CD4-positive, alpha-beta memory T cell (primary cell): Measurements from ENCODE around the gene CRTC2. TPM values are rescaled to one million over a fixed set of nuclear protein-coding genes. Genes with fewer than 3 reads are reported as not detected.
"Not testable (repeated sequence)": the region's sequence is repeated elsewhere in the genome, so short reads cannot be mapped to it uniquely, and the experiment has no call there.

Source experiments
- CTCF ChIA-PET: fragments of 350-600 bp; sonication (Branson Sonifier 250); formaldehyde crosslinking; loops from one replicate; lab custom pipeline; 2021; ENCODE audit warnings: inconsistent platforms; ENCODE audit not compliant: partially characterized antibody; lab: Charles Lee
- POLR2A ChIA-PET: fragments of 350-600 bp; sonication (Branson Sonifier 250); formaldehyde crosslinking; loops from one replicate; lab custom pipeline; 2021; ENCODE audit not compliant: partially characterized antibody; lab: Charles Lee
- DNase-seq, 5 donors: peaks; one replicate each; pipeline versions ENCODE4 v3.0.0 to v3.0.0-alpha.2; 2020 to 2022; ENCODE audit warnings: mixed read lengths in 1 of 5
- H3K27ac ChIP-seq: one replicate; pipeline ENCODE4 v1.7.0; 2013; ENCODE audit warnings: low read depth, low read length
- H3K27me3 ChIP-seq: 2 replicates; pipeline ENCODE4 v1.7.0; 2013; ENCODE audit warnings: mild to moderate bottlenecking, low read length, moderate library complexity; ENCODE audit not compliant: insufficient read depth
- H3K36me3 ChIP-seq: 2 replicates; pipeline ENCODE4 v1.7.0; 2013; ENCODE audit warnings: mild to moderate bottlenecking, low read length, moderate library complexity; ENCODE audit not compliant: insufficient read depth
- H3K4me1 ChIP-seq: 2 replicates; pipeline ENCODE4 v1.7.0; 2013; ENCODE audit warnings: mild to moderate bottlenecking, low read length, moderate library complexity; ENCODE audit not compliant: insufficient read depth
- H3K4me3 ChIP-seq, 2 donors: one replicate each; pipeline ENCODE4 v1.7.0; 2013; ENCODE audit warnings: low read length in 2 of 2, mild to moderate bottlenecking in 1 of 2
- H3K9me3 ChIP-seq, 2 donors: one replicate each; pipeline ENCODE4 v1.7.0; 2013; ENCODE audit warnings: low read length in 2 of 2, control low read depth in 1 of 2; ENCODE audit not compliant: control insufficient read depth in 1 of 2
- H3K27ac Mint-ChIP-seq, 7 donors: one replicate each; pipeline ENCODE4 v1.8.0; 2020 to 2021; ENCODE audit warnings: mixed read lengths in 7 of 7, mild to moderate bottlenecking in 6 of 7, inconsistent platforms in 3 of 7, moderate library complexity in 3 of 7
- H3K27me3 Mint-ChIP-seq, 2 donors: one replicate each; pipeline ENCODE4 v1.8.0; 2020 to 2021; ENCODE audit warnings: mixed read lengths in 2 of 2
- H3K36me3 Mint-ChIP-seq, 2 donors: one replicate each; pipeline ENCODE4 v1.8.0; 2020 to 2021; ENCODE audit warnings: mixed read lengths in 2 of 2, inconsistent platforms in 1 of 2, mild to moderate bottlenecking in 1 of 2
- H3K4me1 Mint-ChIP-seq, 4 donors: one replicate each; pipeline ENCODE4 v1.8.0; 2020 to 2021; ENCODE audit warnings: mixed read lengths in 4 of 4, mild to moderate bottlenecking in 1 of 4
- H3K4me3 Mint-ChIP-seq, 8 donors: one replicate each; pipeline ENCODE4 v1.8.0; 2020 to 2021; ENCODE audit warnings: mixed read lengths in 8 of 8, mild to moderate bottlenecking in 7 of 8, moderate library complexity in 6 of 8, inconsistent platforms in 3 of 8
- H3K9me3 Mint-ChIP-seq, 8 donors: one replicate each; pipeline ENCODE4 v1.8.0; 2020 to 2021; ENCODE audit warnings: mixed read lengths in 8 of 8, mild to moderate bottlenecking in 5 of 8, inconsistent platforms in 3 of 8, moderate library complexity in 1 of 8
- intact Hi-C: fragments of 100-400 bp; cut with micrococcal nuclease; formaldehyde crosslinking; loops from one replicate; pipeline ENCODE4 v1.15.1; 2023
- polyA plus RNA-seq, 2 donors: library from polyadenylated mRNA; unstranded; fragments of 300-500 nt; fragmentation: Illumina TruSeq; gene quantifications; one replicate each; pipeline ENCODE4 v1.2.3, GENCODE V29; 2021
- total RNA-seq, 2 experiments: library from RNA; stranded (reverse); gene quantifications; one replicate each; pipeline ENCODE4 v1.2.3, GENCODE V29; 2021

CRTC2 gene
- total and polyA plus RNA-seq, 4 experiments from 2014 or later: 12.3 to 113 (median 83.0) TPM

GRCh38 chr1:153921803-153922075 lies 36.7 kb downstream of the CRTC2 start:
- Histone ChIP-seq H3K9me3 (no peaks in the 10 kb centered on the region), H3K36me3 (no peaks in the 10 kb centered on the region), H3K4me3 (peak overlapping the region; percentile 64 to 77), H3K27me3 (no peaks in the 10 kb centered on the region), H3K27ac (peak overlapping the region; percentile 62), H3K4me1 (peaks cover 52% of the 10 kb centered on the region)
- Mint-ChIP-seq H3K9me3 (peaks cover 0 to 3% (median 0%) of the 10 kb centered on the region in 8 donors), H3K27me3 (no peaks in the 10 kb centered on the region), H3K4me1 (peaks cover 41 to 62% (median 49%) of the 10 kb centered on the region in 4 donors), H3K36me3 (peaks cover 4 to 27% of the 10 kb centered on the region in 2 donors), H3K4me3 (peak overlapping the region; percentile 77 to 97 (median 94)), H3K27ac (peak overlapping the region; percentile 70 to 97 (median 87))
- DNase-seq: peak in 1 of 5 donors; percentile 39
- POLR2A ChIA-PET: interaction anchor here (0.9 to 16.4 kb wide), 13 partner anchors 10 to 250 kb away, joined by 3 to 298 read pairs (median 7); partner anchors contain the start of genes CREB3L4, CRTC2, DENND4B and JTB
- CTCF ChIA-PET: interaction anchor here (0.6 to 8.1 kb wide), 6 partner anchors 11 to 1402 kb away, joined by 3 to 69 read pairs (median 3); partner anchors contain the start of gene DENND4B
- intact Hi-C loops: loop anchor here (1.0 to 5.0 kb wide), 6 partner anchors 56 to 406 kb away; partner anchors contain the start of genes ATP8B2, HAX1, ILF2 and JTB

- H3K27me3 ChIP-seq: no peaks in the 10 kb centered on the region
- intact Hi-C loops: loop anchor here (5.0 kb wide), 2 partner anchors 351 to 406 kb away; partner anchors contain the start of genes ATP8B2 and HAX1
- peaks cover 43 to 65% (median 52%) of the 10 kb centered on the region in 4 donors for H3K4me1 Mint-ChIP-seq
Observed at GRCh38 chr1:153921080-153921802, 37.2 kb downstream of the CRTC2 start.

GRCh38 chr1:153919876-153920852 lies 38.2 kb downstream of the CRTC2 start:
- H3K9me3 Mint-ChIP-seq: peaks cover 0 to 3% (median 0%) of the 10 kb centered on the region in 8 donors
- Histone ChIP-seq H3K9me3 (no peaks in the 10 kb centered on the region), H3K4me3 (peak overlapping the region in 1 of 2 donors; percentile 13), H3K4me1 (peaks cover 60% of the 10 kb centered on the region), H3K27ac (peak overlapping the region; percentile 46), H3K27me3 (no peaks in the 10 kb centered on the region), H3K36me3 (peaks cover 7% of the 10 kb centered on the region)
- ChIA-PET CTCF (interaction anchor here (1.0 to 8.1 kb wide), 9 partner anchors 9 to 122 kb away, joined by 3 to 69 read pairs (median 3); partner anchors contain the start of genes DENND4B and RAB13), POLR2A (interaction anchor here (0.8 to 16.4 kb wide), 10 partner anchors 8 to 149 kb away, joined by 3 to 298 read pairs (median 8); partner anchors contain the start of genes CREB3L4, DENND4B, JTB and RPS27)
- DNase-seq: peak; percentile 24 to 54 (median 31)
- intact Hi-C loops: loop anchor here (5.0 kb wide), 2 partner anchors 352 to 407 kb away; partner anchors contain the start of genes ATP8B2 and HAX1
- peak overlapping the region; percentile 77 to 97 (median 90) for H3K4me3 Mint-ChIP-seq
- H3K27me3 Mint-ChIP-seq: no peaks in the 10 kb centered on the region
- H3K36me3 Mint-ChIP-seq: peaks cover 4 to 34% of the 10 kb centered on the region in 2 donors
- peak overlapping the region; percentile 77 to 97 (median 89) for H3K27ac Mint-ChIP-seq
- H3K4me1 Mint-ChIP-seq: peaks cover 43 to 72% (median 54%) of the 10 kb centered on the region in 4 donors

More at GRCh38 chr1:153921080-153921802, 37.2 kb downstream of the CRTC2 start:
- ChIA-PET POLR2A (interaction anchor here (0.9 to 16.4 kb wide), 13 partner anchors 8 to 236 kb away, joined by 3 to 298 read pairs (median 7); partner anchors contain the start of genes CREB3L4, CRTC2, DENND4B and JTB), CTCF (interaction anchor here (0.6 to 8.1 kb wide), 7 partner anchors 11 to 1403 kb away, joined by 3 to 69 read pairs (median 3); partner anchors contain the start of gene DENND4B)
- peaks cover 54% of the 10 kb centered on the region for H3K4me1 ChIP-seq
- peak overlapping the region; percentile 77 to 97 (median 89) for H3K27ac Mint-ChIP-seq
- H3K9me3 ChIP-seq: no peaks in the 10 kb centered on the region
- peaks cover 0 to 3% (median 0%) of the 10 kb centered on the region in 8 donors for H3K9me3 Mint-ChIP-seq
- no peaks in the 10 kb centered on the region for H3K27me3 Mint-ChIP-seq
- no peak for DNase-seq
- H3K4me3 ChIP-seq: peak overlapping the region; percentile 64 to 77
- peaks cover 4 to 28% of the 10 kb centered on the region in 2 donors for H3K36me3 Mint-ChIP-seq
- H3K36me3 ChIP-seq: peaks cover 1% of the 10 kb centered on the region
- peak overlapping the region; percentile 77 to 97 (median 94) for H3K4me3 Mint-ChIP-seq
- peak overlapping the region; percentile 62 for H3K27ac ChIP-seq

GRCh38 chr1:153916297-153916696 lies 42.1 kb downstream of the CRTC2 start:
- Histone ChIP-seq H3K36me3 (peaks cover 7% of the 10 kb centered on the region), H3K9me3 (no peaks in the 10 kb centered on the region), H3K27me3 (no peaks in the 10 kb centered on the region), H3K27ac (no peak overlapping the region), H3K4me1 (peaks cover 74% of the 10 kb centered on the region), H3K4me3 (no peak overlapping the region)
- Mint-ChIP-seq H3K27ac (peak overlapping the region in 2 of 7 donors; percentile 9 to 15), H3K36me3 (peaks cover 11 to 32% of the 10 kb centered on the region in 2 donors), H3K4me3 (peak overlapping the region in 1 of 8 donors; percentile 3), H3K4me1 (peaks cover 46 to 64% (median 54%) of the 10 kb centered on the region in 4 donors), H3K9me3 (no peaks in the 10 kb centered on the region), H3K27me3 (no peaks in the 10 kb centered on the region)
- ChIA-PET POLR2A (interaction anchor here (0.6 to 1.2 kb wide), 2 partner anchors 29 to 61 kb away, joined by 4 to 5 read pairs; partner anchors contain the start of gene JTB), CTCF (interaction anchor here (0.7 to 1.1 kb wide), 2 partner anchors 30 to 68 kb away, joined by 3 read pairs; no protein-coding TSS in a partner anchor)
- no peak for DNase-seq
- intact Hi-C loops: no loop called here

- H3K4me3 Mint-ChIP-seq: peak overlapping the region in 2 of 8 donors; percentile 39 to 43
- Histone ChIP-seq H3K4me3 (no peak overlapping the region), H3K9me3 (no peaks in the 10 kb centered on the region), H3K4me1 (peaks cover 44% of the 10 kb centered on the region), H3K27me3 (no peaks in the 10 kb centered on the region), H3K27ac (no peak overlapping the region), H3K36me3 (peaks cover 7% of the 10 kb centered on the region)
- H3K9me3 Mint-ChIP-seq: no peaks in the 10 kb centered on the region
- intact Hi-C loops: no loop called here
- peaks cover 18 to 34% (median 26%) of the 10 kb centered on the region in 4 donors for H3K4me1 Mint-ChIP-seq
- CTCF ChIA-PET: interaction anchor here (1.8 kb wide), 1 partner anchor 11 kb away, joined by 4 read pairs; the partner anchor contains the start of gene GATAD2B
- DNase-seq: no peak
- POLR2A ChIA-PET: interaction anchor here (1.4 to 1.7 kb wide), 3 partner anchors 9 to 11 kb away, joined by 3 to 6 read pairs (median 4); partner anchors contain the start of gene GATAD2B
- peaks cover 13 to 26% of the 10 kb centered on the region in 2 donors for H3K36me3 Mint-ChIP-seq
- peak overlapping the region in 3 of 7 donors; percentile 3 to 59 (median 24) for H3K27ac Mint-ChIP-seq
- H3K27me3 Mint-ChIP-seq: no peaks in the 10 kb centered on the region
Observed at GRCh38 chr1:153912349-153912748, 46.1 kb downstream of the CRTC2 start.

GRCh38 chr1:153910560-153910959 lies 47.9 kb downstream of the CRTC2 start:
- CTCF ChIA-PET: interaction anchor here (0.6 to 1.8 kb wide), 5 partner anchors 9 to 114 kb away, joined by 3 to 4 read pairs (median 3); partner anchors contain the start of gene GATAD2B
- peaks cover 21 to 45% (median 31%) of the 10 kb centered on the region in 4 donors for H3K4me1 Mint-ChIP-seq
- H3K4me1 ChIP-seq: peaks cover 36% of the 10 kb centered on the region
- intact Hi-C loops, H3K27me3 ChIP-seq, H3K4me3 Mint-ChIP-seq, H3K27me3 Mint-ChIP-seq, H3K4me3 ChIP-seq, H3K9me3 Mint-ChIP-seq, DNase-seq, H3K9me3 ChIP-seq, H3K27ac ChIP-seq, H3K36me3 ChIP-seq: not testable (repeated sequence)
- POLR2A ChIA-PET: interaction anchor here (0.8 kb wide), 1 partner anchor 21 kb away, joined by 3 read pairs; no protein-coding TSS in a partner anchor
- H3K27ac Mint-ChIP-seq: peak overlapping the region in 1 of 7 donors; percentile 85
- peaks cover 24 to 31% of the 10 kb centered on the region in 2 donors for H3K36me3 Mint-ChIP-seq
